ENCODE data around the gene PREB. TPM values are rescaled to one million over a fixed set of nuclear protein-coding genes. Genes with fewer than 3 reads are reported as not detected.

PREB gene
- total and polyA plus RNA-seq, 2 of the 13 experiments (the other 11 are each of a cell fraction or from before 2014, with no cell fraction given), result 112 to 192 TPM

DNA sequence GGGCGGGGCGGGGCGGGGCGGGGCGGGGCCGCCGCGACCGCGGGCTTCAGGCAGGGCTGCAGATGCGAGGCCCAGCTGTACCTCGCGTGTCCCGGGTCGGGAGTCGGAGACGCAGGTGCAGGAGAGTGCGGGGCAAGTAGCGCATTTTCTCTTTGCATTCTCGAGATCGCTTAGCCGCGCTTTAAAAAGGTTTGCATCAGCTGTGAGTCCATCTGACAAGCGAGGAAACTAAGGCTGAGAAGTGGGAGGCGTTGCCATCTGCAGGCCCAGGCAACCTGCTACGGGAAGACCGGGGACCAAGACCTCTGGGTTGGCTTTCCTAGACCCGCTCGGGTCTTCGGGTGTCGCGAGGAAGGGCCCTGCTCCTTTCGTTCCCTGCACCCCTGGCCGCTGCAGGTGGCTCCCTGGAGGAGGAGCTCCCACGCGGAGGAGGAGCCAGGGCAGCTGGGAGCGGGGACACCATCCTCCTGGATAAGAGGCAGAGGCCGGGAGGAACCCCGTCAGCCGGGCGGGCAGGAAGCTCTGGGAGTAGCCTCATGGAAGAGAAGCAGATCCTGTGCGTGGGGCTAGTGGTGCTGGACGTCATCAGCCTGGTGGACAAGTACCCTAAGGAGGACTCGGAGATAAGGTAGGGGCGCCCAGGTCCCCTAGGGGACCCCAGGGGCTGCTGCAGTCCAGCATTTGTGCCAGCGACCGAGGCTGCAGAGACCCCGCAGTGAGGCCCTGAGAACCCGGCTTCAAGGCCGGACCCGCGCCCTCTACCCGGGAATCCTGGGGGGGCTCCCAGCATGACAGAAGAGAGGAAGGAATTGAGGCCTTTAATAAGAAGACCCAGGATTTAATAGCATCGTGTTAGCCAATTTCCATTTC lies 47.5 kb downstream of the PREB start, which contains the start of gene KHK (continued):
- TF ChIP-seq, protein P1, sequence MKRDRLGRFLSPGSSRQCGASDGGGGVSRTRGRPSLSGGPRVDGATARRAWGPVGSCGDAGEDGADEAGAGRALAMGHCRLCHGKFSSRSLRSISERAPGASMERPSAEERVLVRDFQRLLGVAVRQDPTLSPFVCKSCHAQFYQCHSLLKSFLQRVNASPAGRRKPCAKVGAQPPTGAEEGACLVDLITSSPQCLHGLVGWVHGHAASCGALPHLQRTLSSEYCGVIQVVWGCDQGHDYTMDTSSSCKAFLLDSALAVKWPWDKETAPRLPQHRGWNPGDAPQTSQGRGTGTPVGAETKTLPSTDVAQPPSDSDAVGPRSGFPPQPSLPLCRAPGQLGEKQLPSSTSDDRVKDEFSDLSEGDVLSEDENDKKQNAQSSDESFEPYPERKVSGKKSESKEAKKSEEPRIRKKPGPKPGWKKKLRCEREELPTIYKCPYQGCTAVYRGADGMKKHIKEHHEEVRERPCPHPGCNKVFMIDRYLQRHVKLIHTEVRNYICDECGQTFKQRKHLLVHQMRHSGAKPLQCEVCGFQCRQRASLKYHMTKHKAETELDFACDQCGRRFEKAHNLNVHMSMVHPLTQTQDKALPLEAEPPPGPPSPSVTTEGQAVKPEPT (CRISPR knock-in tag; IDR thresholded peaks at IDR 0.05; ENCODE audit: low read depth), result no peak
- 0 out of 2 replicates have a peak, but pooled peaks have one; percentile 78 for TF ChIP-seq RFXAP (CRISPR knock-in tag; IDR thresholded peaks at IDR 0.05; ENCODE audit: borderline replicate concordance)
- TF ChIP-seq ISX (CRISPR knock-in tag; conservative IDR thresholded peaks at IDR 0.05), result 0 out of 2 replicates have a peak, but pooled peaks have one; percentile 25
- no peak; the same call in 1 of the 2 replicates for TF ChIP-seq ZNF616 (CRISPR knock-in tag; IDR thresholded peaks at IDR 0.05; ENCODE audit: low read depth)
- no peak; the same call in 1 of the 2 replicates for TF ChIP-seq ZMYM3 (CRISPR knock-in tag; IDR thresholded peaks at IDR 0.05)
- TF ChIP-seq, protein P2, sequence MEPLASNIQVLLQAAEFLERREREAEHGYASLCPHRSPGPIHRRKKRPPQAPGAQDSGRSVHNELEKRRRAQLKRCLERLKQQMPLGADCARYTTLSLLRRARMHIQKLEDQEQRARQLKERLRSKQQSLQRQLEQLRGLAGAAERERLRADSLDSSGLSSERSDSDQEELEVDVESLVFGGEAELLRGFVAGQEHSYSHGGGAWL (CRISPR knock-in tag; IDR thresholded peaks at IDR 0.05), result peak; percentile 81; the same call in 1 of the 2 replicates
- TF ChIP-seq, protein P3, sequence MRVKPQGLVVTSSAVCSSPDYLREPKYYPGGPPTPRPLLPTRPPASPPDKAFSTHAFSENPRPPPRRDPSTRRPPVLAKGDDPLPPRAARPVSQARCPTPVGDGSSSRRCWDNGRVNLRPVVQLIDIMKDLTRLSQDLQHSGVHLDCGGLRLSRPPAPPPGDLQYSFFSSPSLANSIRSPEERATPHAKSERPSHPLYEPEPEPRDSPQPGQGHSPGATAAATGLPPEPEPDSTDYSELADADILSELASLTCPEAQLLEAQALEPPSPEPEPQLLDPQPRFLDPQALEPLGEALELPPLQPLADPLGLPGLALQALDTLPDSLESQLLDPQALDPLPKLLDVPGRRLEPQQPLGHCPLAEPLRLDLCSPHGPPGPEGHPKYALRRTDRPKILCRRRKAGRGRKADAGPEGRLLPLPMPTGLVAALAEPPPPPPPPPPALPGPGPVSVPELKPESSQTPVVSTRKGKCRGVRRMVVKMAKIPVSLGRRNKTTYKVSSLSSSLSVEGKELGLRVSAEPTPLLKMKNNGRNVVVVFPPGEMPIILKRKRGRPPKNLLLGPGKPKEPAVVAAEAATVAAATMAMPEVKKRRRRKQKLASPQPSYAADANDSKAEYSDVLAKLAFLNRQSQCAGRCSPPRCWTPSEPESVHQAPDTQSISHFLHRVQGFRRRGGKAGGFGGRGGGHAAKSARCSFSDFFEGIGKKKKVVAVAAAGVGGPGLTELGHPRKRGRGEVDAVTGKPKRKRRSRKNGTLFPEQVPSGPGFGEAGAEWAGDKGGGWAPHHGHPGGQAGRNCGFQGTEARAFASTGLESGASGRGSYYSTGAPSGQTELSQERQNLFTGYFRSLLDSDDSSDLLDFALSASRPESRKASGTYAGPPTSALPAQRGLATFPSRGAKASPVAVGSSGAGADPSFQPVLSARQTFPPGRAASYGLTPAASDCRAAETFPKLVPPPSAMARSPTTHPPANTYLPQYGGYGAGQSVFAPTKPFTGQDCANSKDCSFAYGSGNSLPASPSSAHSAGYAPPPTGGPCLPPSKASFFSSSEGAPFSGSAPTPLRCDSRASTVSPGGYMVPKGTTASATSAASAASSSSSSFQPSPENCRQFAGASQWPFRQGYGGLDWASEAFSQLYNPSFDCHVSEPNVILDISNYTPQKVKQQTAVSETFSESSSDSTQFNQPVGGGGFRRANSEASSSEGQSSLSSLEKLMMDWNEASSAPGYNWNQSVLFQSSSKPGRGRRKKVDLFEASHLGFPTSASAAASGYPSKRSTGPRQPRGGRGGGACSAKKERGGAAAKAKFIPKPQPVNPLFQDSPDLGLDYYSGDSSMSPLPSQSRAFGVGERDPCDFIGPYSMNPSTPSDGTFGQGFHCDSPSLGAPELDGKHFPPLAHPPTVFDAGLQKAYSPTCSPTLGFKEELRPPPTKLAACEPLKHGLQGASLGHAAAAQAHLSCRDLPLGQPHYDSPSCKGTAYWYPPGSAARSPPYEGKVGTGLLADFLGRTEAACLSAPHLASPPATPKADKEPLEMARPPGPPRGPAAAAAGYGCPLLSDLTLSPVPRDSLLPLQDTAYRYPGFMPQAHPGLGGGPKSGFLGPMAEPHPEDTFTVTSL (CRISPR knock-in tag; IDR thresholded peaks at IDR 0.05; ENCODE audit: borderline replicate concordance), result no peak
- TF ChIP-seq ATF7 (IDR thresholded peaks at IDR 0.05), result no peak
- 0 out of 2 replicates have a peak, but pooled peaks have one; percentile 26 for TF ChIP-seq ATF7 (CRISPR knock-in tag; IDR thresholded peaks at IDR 0.05)
- 0 out of 2 replicates have a peak, but pooled peaks have one; percentile 16 for TF ChIP-seq ZNF558 (CRISPR knock-in tag; IDR thresholded peaks at IDR 0.05; ENCODE audit: borderline replicate concordance)
- TF ChIP-seq, protein P4, sequence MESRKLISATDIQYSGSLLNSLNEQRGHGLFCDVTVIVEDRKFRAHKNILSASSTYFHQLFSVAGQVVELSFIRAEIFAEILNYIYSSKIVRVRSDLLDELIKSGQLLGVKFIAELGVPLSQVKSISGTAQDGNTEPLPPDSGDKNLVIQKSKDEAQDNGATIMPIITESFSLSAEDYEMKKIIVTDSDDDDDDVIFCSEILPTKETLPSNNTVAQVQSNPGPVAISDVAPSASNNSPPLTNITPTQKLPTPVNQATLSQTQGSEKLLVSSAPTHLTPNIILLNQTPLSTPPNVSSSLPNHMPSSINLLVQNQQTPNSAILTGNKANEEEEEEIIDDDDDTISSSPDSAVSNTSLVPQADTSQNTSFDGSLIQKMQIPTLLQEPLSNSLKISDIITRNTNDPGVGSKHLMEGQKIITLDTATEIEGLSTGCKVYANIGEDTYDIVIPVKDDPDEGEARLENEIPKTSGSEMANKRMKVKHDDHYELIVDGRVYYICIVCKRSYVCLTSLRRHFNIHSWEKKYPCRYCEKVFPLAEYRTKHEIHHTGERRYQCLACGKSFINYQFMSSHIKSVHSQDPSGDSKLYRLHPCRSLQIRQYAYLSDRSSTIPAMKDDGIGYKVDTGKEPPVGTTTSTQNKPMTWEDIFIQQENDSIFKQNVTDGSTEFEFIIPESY (CRISPR knock-in tag; IDR thresholded peaks at IDR 0.05), result no peak
- TF ChIP-seq PHB2 (IDR thresholded peaks at IDR 0.05; ENCODE audit: partially characterized antibody), result no peak
- TF ChIP-seq, protein P5, sequence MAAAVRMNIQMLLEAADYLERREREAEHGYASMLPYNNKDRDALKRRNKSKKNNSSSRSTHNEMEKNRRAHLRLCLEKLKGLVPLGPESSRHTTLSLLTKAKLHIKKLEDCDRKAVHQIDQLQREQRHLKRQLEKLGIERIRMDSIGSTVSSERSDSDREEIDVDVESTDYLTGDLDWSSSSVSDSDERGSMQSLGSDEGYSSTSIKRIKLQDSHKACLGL (CRISPR knock-in tag; IDR thresholded peaks at IDR 0.05), result peak; percentile 65; the same call in 1 of the 2 replicates
- 0 out of 2 replicates have a peak, but pooled peaks have one; percentile 22 for TF ChIP-seq ZNF225 (CRISPR knock-in tag; IDR thresholded peaks at IDR 0.05)
- peak; percentile 69; the same call in 1 of the 2 replicates for TF ChIP-seq ZNF564 (CRISPR knock-in tag; IDR thresholded peaks at IDR 0.05)
- TF ChIP-seq, protein P6, sequence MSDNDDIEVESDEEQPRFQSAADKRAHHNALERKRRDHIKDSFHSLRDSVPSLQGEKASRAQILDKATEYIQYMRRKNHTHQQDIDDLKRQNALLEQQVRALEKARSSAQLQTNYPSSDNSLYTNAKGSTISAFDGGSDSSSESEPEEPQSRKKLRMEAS (IDR thresholded peaks at IDR 0.05), result peak; percentile 27
- TF ChIP-seq ZNF496 (CRISPR knock-in tag; IDR thresholded peaks at IDR 0.05; ENCODE audit: insufficient replicate concordance), result no peak
- no peak for TF ChIP-seq GTF2F1 (IDR thresholded peaks at IDR 0.05; ENCODE audit: low read length)

Data from HepG2 (cell line).